Mesenchymal stem cell (in vitro differentiated cells and primary cell): ENCODE measurements around the gene NKAIN2.
"Not testable (repeated sequence)": the region's sequence is repeated elsewhere in the genome, so short reads cannot be mapped to it uniquely, and the experiment has no call there.

ENCODE experiments used
- DNase-seq: peaks from one replicate; pipeline ENCODE4 v3.0.0-alpha.2; 2013
- H2AFZ ChIP-seq: one replicate; pipeline ENCODE4 v1.6.1; 2013; ENCODE audit warnings: low read depth, mild to moderate bottlenecking, control low read depth, inconsistent platforms, low read length, moderate library complexity
- H2AK5ac ChIP-seq: 2 replicates; pipeline ENCODE4 v1.6.1; 2013; ENCODE audit warnings: low read length, moderate library complexity, mild to moderate bottlenecking, inconsistent platforms; ENCODE audit not compliant: severe bottlenecking
- H2BK120ac ChIP-seq: one replicate; pipeline ENCODE4 v1.6.1; 2013; ENCODE audit warnings: low read depth, mild to moderate bottlenecking, inconsistent platforms, low read length, moderate library complexity
- H2BK12ac ChIP-seq, 2 experiments: one replicate each; pipeline ENCODE4 v1.6.1; 2013; ENCODE audit warnings: inconsistent platforms in 2 of 2, low read length in 2 of 2, mild to moderate bottlenecking in 2 of 2, moderate library complexity in 2 of 2, control low read depth in 1 of 2
- H2BK15ac ChIP-seq: one replicate; pipeline ENCODE4 v1.6.1; 2013; ENCODE audit warnings: mild to moderate bottlenecking, low read depth, inconsistent platforms; ENCODE audit not compliant: poor library complexity, severe bottlenecking
- H2BK5ac ChIP-seq: 2 replicates; pipeline ENCODE4 v1.6.1; 2013; ENCODE audit warnings: low read depth, mild to moderate bottlenecking, low read length, control low read depth, inconsistent platforms; ENCODE audit not compliant: poor library complexity, severe bottlenecking
- H3K14ac ChIP-seq, 2 experiments: one replicate each; pipeline ENCODE4 v1.6.1; 2013; ENCODE audit warnings: inconsistent platforms in 2 of 2, low read length in 2 of 2, control low read depth in 1 of 2, mild to moderate bottlenecking in 1 of 2, moderate library complexity in 1 of 2
- H3K18ac ChIP-seq, 2 experiments: one replicate each; pipeline ENCODE4 v1.6.1; 2013; ENCODE audit warnings: inconsistent platforms in 2 of 2, low read length in 2 of 2, control low read depth in 1 of 2, low read depth in 1 of 2, mild to moderate bottlenecking in 1 of 2
- H3K23ac ChIP-seq, 2 experiments: one replicate each; pipeline ENCODE4 v1.6.1; 2013; ENCODE audit warnings: inconsistent platforms in 2 of 2, low read length in 2 of 2, mild to moderate bottlenecking in 2 of 2, moderate library complexity in 2 of 2, control low read depth in 1 of 2
- H3K27ac ChIP-seq: 2 replicates; pipeline ENCODE4 v1.5.1; 2013; ENCODE audit warnings: mild to moderate bottlenecking, moderate library complexity, low read length, control low read depth, inconsistent platforms; ENCODE audit not compliant: poor library complexity, severe bottlenecking
- H3K27me3 ChIP-seq, 2 experiments: 2 replicates each; pipeline versions ENCODE4 v1.6.1 to v1.7.0; 2013; ENCODE audit warnings: low read length in 2 of 2, mild to moderate bottlenecking in 2 of 2, moderate library complexity in 2 of 2, control low read depth in 1 of 2, inconsistent platforms in 1 of 2; ENCODE audit not compliant: control insufficient read depth in 1 of 2, insufficient read depth in 1 of 2
- H3K36me3 ChIP-seq, 2 experiments: 2 replicates each; pipeline versions ENCODE4 v1.6.1 to v1.7.0; 2013; ENCODE audit warnings: low read length in 2 of 2, control low read depth in 1 of 2, inconsistent platforms in 1 of 2, low read depth in 1 of 2, mild to moderate bottlenecking in 1 of 2; ENCODE audit not compliant: insufficient read depth in 2 of 2, control insufficient read depth in 1 of 2
- H3K4ac ChIP-seq, 2 experiments: one replicate each; pipeline ENCODE4 v1.6.1; 2013; ENCODE audit warnings: inconsistent platforms in 2 of 2, low read length in 2 of 2, mild to moderate bottlenecking in 2 of 2, moderate library complexity in 2 of 2, control low read depth in 1 of 2, low read depth in 1 of 2
- H3K4me1 ChIP-seq: 2 replicates; pipeline ENCODE4 v1.6.1; 2013; ENCODE audit warnings: low read depth, low read length, control low read depth; ENCODE audit not compliant: control insufficient read depth, insufficient read depth
- H3K4me2 ChIP-seq: 2 replicates; pipeline ENCODE4 v1.6.1; 2013; ENCODE audit warnings: low read length, mild to moderate bottlenecking, inconsistent platforms; ENCODE audit not compliant: poor library complexity, severe bottlenecking
- H3K4me3 ChIP-seq, 2 experiments: 2 replicates each; pipeline versions ENCODE4 v1.5.1 to v1.7.0; 2013; ENCODE audit warnings: low read length in 2 of 2, mild to moderate bottlenecking in 2 of 2, control low read depth in 1 of 2, low read depth in 1 of 2; ENCODE audit not compliant: insufficient read depth in 1 of 2
- H3K79me1 ChIP-seq: replicated peaks from 2 replicates; pipeline ENCODE4 v1.6.1; 2013; ENCODE audit warnings: mild to moderate bottlenecking, control low read depth, low read length, inconsistent platforms; ENCODE audit not compliant: poor library complexity, severe bottlenecking
- H3K9ac ChIP-seq: 2 replicates; pipeline ENCODE4 v1.7.0; 2013; ENCODE audit warnings: mild to moderate bottlenecking, low read length, moderate library complexity
- H3K9me3 ChIP-seq: 2 replicates; pipeline ENCODE4 v1.7.0; 2013; ENCODE audit warnings: mild to moderate bottlenecking, low read length; ENCODE audit not compliant: control insufficient read depth
- H4K8ac ChIP-seq: one replicate; pipeline ENCODE4 v1.6.1; 2013; ENCODE audit warnings: inconsistent platforms, mild to moderate bottlenecking, low read length, moderate library complexity
- H4K91ac ChIP-seq: one replicate; pipeline ENCODE4 v1.6.1; 2013; ENCODE audit warnings: mild to moderate bottlenecking, low read length, inconsistent platforms
- WGBS: methylation state at CpG from one replicate; pipeline ENCODE4 v1.1.7; 2013; ENCODE audit warnings: mixed read lengths; 5-methylcytosine and 5-hydroxymethylcytosine counted together

The NKAIN2 gene

DNA sequence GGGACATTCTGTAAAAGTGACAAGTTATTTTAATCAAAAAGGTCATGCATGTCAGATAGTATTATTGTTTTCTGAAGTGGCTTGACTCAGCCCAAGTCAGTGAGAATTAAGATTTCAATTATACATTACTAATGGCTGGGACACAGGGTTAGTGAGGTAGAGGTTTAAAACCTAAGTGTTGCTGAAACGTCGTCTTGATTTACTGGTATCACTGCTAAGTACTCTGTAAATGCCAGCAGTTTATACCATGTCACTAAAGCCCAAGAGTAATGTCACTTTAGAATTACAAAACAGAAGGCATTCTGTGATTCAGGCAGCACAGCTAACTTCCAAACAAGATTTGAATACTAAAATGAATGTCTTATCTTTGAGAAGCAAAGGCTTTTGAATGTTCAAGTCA lies 176.6 kb downstream of the NKAIN2 start:
- DNase-seq, result no peak
- H4K91ac ChIP-seq, result no peak overlapping the region
- no peak overlapping the region for H2BK12ac ChIP-seq
- 93% methylated on average over 2 of the region's 2 CpGs for WGBS
- H2BK120ac ChIP-seq, result no peak overlapping the region
- no peak overlapping the region for H4K8ac ChIP-seq
- H2AK5ac ChIP-seq, result no peak overlapping the region
- no peak overlapping the region for H3K18ac ChIP-seq
- H3K27me3 ChIP-seq, result no peaks in the 10 kb centered on the region
- no peak overlapping the region for H3K4me3 ChIP-seq
- no peaks in the 10 kb centered on the region for H3K36me3 ChIP-seq
- no peaks in the 10 kb centered on the region for H3K79me1 ChIP-seq
- no peak overlapping the region for H3K23ac ChIP-seq
- H3K27ac ChIP-seq, result no peak overlapping the region
- no peak overlapping the region for H3K4ac ChIP-seq
- H3K9me3 ChIP-seq, result peaks cover 3% of the 10 kb centered on the region
- no peak overlapping the region for H3K9ac ChIP-seq
- H2BK5ac ChIP-seq, result no peak overlapping the region
- H2BK15ac ChIP-seq, result no peak overlapping the region
- H3K4me1 ChIP-seq, result no peaks in the 10 kb centered on the region
- H2AFZ ChIP-seq, result no peak overlapping the region
- no peak overlapping the region for H3K14ac ChIP-seq
- no peak overlapping the region for H3K4me2 ChIP-seq

DNA sequence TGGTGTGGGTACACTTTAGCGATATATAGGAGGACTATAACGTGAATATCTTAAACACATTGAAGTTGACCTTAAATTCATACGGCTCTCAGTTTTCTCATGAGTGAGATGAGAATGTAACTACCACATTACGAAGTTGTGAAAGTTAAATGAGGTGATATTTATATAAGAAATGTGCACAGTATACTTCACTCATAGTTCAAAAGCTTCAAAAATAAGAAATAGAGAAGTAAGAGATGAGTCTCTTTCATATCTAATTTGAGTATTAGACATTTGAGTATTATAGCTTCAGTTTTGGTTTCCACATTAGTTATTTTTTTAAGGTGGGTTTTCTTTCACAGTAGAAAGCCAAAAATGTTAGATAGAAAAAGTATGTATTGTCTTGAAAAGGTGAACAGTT lies 183.3 kb downstream of the NKAIN2 start:
- Histone ChIP-seq H3K4ac (no peak overlapping the region), H3K4me3 (no peak overlapping the region), H3K14ac (no peak overlapping the region), H3K9me3 (no peaks in the 10 kb centered on the region), H2BK5ac (no peak overlapping the region), H2AK5ac (no peak overlapping the region), H3K27ac (no peak overlapping the region), H3K36me3 (no peaks in the 10 kb centered on the region), H3K27me3 (no peaks in the 10 kb centered on the region), H4K91ac (no peak overlapping the region), H3K23ac (no peak overlapping the region), H2BK15ac (no peak overlapping the region), H2BK120ac (no peak overlapping the region), H3K4me2 (no peak overlapping the region), H2BK12ac (no peak overlapping the region), H3K18ac (no peak overlapping the region), H3K9ac (no peak overlapping the region), H3K79me1 (no peaks in the 10 kb centered on the region), H3K4me1 (no peaks in the 10 kb centered on the region), H4K8ac (no peak overlapping the region), H2AFZ (no peak overlapping the region)
- 100% methylated on average over 1 of the region's 4 CpGs for WGBS
- DNase-seq, result no peak

DNA sequence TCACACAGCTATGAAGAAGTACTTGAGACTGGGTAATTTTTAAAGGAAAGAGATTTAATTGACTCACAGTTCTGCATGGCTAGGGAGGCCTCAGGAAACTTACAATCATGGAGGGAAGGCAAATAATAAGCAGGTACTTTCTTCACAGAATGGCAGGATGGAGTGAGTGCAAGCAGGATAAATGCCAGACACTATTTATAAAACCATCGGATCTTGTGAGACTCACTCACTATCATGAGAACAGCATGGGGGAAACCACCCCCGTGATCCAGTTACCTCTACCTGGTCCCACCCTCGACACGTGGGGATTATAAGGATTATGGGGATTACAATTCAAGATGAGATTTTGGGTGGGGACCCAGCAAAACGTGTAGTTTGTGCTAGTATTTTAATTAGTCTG lies 186.3 kb downstream of the NKAIN2 start:
- not testable (repeated sequence) for H3K9me3 ChIP-seq, DNase-seq, H2BK120ac ChIP-seq

DNA sequence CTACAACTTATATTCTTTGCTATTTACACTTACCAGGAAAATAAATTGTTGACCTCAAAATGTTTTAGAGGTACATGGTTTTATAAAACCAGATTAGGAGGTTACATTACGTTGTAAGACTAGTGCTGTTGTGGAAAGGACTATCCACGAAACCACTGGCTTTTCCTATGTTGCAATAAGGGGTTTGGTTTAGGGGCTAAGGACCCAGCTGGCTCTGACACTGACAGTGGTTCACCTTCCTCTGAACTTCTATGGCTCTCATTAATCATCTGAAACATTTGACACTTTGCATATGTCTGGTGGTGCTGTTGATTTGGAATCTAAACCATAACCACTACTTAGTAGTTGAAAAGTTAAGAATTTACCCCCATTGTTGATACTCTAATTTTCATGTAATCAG lies 186.7 kb downstream of the NKAIN2 start:
- Histone ChIP-seq H2BK12ac (no peak overlapping the region), H2BK120ac (no peak overlapping the region), H3K4me1 (no peaks in the 10 kb centered on the region), H3K79me1 (no peaks in the 10 kb centered on the region), H3K9ac (no peak overlapping the region), H3K4me3 (no peak overlapping the region), H2AFZ (no peak overlapping the region), H2AK5ac (no peak overlapping the region), H3K4ac (no peak overlapping the region), H3K23ac (no peak overlapping the region), H3K14ac (no peak overlapping the region), H2BK5ac (no peak overlapping the region), H3K27me3 (no peaks in the 10 kb centered on the region), H3K9me3 (no peaks in the 10 kb centered on the region), H3K36me3 (no peaks in the 10 kb centered on the region), H3K18ac (no peak overlapping the region), H4K8ac (no peak overlapping the region), H3K27ac (no peak overlapping the region), H2BK15ac (no peak overlapping the region), H3K4me2 (no peak overlapping the region), H4K91ac (no peak overlapping the region)
- 84% methylated on average over 2 of the region's 2 CpGs for WGBS
- DNase-seq, result no peak

More for the DNA sequence above, 186.3 kb downstream of the NKAIN2 start:
- H2AK5ac ChIP-seq, H2BK5ac ChIP-seq, H3K14ac ChIP-seq, H3K4me1 ChIP-seq, H3K4me3 ChIP-seq, H3K27me3 ChIP-seq, H3K18ac ChIP-seq, H3K36me3 ChIP-seq, H2BK15ac ChIP-seq, H3K23ac ChIP-seq, H3K4ac ChIP-seq, H2AFZ ChIP-seq, H4K91ac ChIP-seq, H4K8ac ChIP-seq, H2BK12ac ChIP-seq, H3K27ac ChIP-seq, H3K9ac ChIP-seq, H3K4me2 ChIP-seq, H3K79me1 ChIP-seq: not testable (repeated sequence)
- 92% methylated on average over 2 of the region's 5 CpGs for WGBS
